IPS-18a (cell line): ENCODE measurements around the gene GPR137.

Source experiments
- H3K27ac ChIP-seq: one replicate; pipeline ENCODE4 v1.5.1; 2013; ENCODE audit warnings: low read length
- H3K27me3 ChIP-seq: one replicate; pipeline ENCODE4 v1.6.1; 2013; ENCODE audit warnings: mild to moderate bottlenecking, low read length; ENCODE audit not compliant: control insufficient read depth, insufficient read depth
- H3K36me3 ChIP-seq: one replicate; pipeline ENCODE4 v1.6.1; 2013; ENCODE audit warnings: low read depth, low read length; ENCODE audit not compliant: control insufficient read depth
- H3K4me1 ChIP-seq: one replicate; pipeline ENCODE4 v1.6.1; 2013; ENCODE audit warnings: low read depth, low read length; ENCODE audit not compliant: control insufficient read depth
- H3K4me3 ChIP-seq: one replicate; pipeline ENCODE4 v1.5.1; 2013; ENCODE audit warnings: low read length
- H3K9ac ChIP-seq: one replicate; pipeline ENCODE4 v1.6.1; 2013; ENCODE audit warnings: mild to moderate bottlenecking, low read length, moderate library complexity
- H3K9me3 ChIP-seq: one replicate; pipeline ENCODE4 v1.6.1; 2013; ENCODE audit warnings: low read depth, low read length; ENCODE audit not compliant: control insufficient read depth

The GPR137 gene

DNA sequence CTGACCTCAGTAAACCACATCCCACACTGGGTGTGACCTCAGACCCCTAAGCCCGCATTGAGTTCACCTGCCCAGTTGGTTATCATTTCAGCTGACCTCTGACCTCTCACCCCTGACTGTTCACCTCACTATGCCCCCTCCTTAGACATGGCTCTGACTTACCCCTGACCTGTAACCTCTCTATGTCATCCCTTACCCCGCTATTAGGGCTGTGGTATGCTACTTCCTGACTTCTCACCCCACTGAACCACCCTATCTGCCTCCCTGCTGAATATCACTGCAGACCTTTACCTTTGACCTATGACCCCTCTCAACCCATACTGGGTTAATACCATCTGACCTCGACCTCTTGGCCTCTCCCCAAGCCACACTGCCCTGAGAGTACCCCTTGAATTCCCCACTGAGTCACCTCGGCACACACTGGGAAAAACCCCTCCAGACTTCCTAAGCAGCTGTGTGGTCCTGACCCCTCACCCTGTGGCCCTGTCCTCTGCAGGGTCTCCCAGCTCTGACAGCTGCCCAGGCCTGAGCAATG, 26.0 kb upstream of the GPR137 start:
- H3K4me3 ChIP-seq, result no peak overlapping the region
- no peaks in the 10 kb centered on the region for H3K27me3 ChIP-seq
- H3K27ac ChIP-seq, result no peak overlapping the region
- peaks cover 64% of the 10 kb centered on the region for H3K36me3 ChIP-seq
- no peaks in the 10 kb centered on the region for H3K9me3 ChIP-seq
- H3K9ac ChIP-seq, result no peak overlapping the region
- peaks cover 2% of the 10 kb centered on the region for H3K4me1 ChIP-seq

DNA sequence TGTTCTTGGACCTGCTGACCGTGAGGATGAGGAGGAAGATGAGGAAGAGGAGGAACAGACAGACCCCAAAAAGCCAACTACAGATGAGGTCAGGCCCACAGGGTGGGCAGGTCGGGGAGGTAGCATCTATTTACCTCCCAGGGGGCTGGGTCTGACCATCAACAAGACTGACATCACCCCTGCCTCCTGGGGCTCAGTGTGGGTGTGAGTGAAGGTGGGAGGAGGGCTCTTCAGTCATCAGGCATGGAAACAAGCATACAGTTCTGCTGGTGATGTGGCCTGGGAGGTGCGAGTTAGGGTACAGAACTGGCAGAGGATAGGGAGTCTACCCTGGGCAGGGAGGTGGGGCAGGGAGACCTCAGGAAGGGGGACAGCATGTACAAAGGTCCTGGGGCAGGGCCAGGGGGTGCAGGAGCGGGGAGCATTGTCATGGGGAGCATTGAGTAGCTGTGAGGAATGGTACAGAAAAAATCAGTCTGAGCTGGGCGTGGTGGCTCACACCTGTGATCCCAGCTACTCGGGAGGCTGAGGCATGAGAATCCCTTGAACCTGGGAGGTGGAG, 25.4 kb upstream of the GPR137 start:
- H3K4me3 ChIP-seq, result no peak overlapping the region
- peaks cover 60% of the 10 kb centered on the region for H3K36me3 ChIP-seq
- peaks cover 2% of the 10 kb centered on the region for H3K4me1 ChIP-seq
- no peaks in the 10 kb centered on the region for H3K27me3 ChIP-seq
- H3K27ac ChIP-seq, result no peak overlapping the region
- no peaks in the 10 kb centered on the region for H3K9me3 ChIP-seq
- no peak overlapping the region for H3K9ac ChIP-seq

DNA sequence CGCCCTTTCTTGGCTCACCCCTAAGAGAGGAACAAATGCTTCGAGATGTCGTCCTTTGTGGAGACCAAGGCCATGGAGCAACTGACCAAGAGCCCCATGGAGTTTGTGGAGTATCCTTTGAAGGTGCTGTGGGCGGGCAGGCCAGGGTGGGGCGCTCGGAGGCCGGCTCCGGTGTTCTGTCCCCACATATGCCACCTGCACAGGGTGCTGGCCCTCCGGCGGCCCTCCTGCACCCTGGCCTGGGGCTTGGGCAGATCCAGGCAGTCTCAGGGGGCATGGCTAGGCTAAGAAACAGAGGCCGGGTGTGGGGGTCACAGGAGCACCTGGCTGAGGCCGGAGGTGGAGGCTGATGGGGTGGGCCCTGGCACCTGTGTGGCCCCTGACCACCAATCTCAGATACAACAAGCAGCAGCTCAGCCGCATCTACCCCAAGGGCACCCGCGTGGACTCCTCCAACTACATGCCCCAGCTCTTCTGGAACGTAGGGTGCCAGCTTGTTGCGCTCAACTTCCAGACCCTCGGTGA, 24.0 kb upstream of the GPR137 start:
- Histone ChIP-seq H3K9ac (no peak overlapping the region), H3K27ac (no peak overlapping the region), H3K4me3 (no peak overlapping the region), H3K9me3 (no peaks in the 10 kb centered on the region), H3K36me3 (peaks cover 58% of the 10 kb centered on the region), H3K4me1 (peaks cover 2% of the 10 kb centered on the region), H3K27me3 (no peaks in the 10 kb centered on the region)

DNA sequence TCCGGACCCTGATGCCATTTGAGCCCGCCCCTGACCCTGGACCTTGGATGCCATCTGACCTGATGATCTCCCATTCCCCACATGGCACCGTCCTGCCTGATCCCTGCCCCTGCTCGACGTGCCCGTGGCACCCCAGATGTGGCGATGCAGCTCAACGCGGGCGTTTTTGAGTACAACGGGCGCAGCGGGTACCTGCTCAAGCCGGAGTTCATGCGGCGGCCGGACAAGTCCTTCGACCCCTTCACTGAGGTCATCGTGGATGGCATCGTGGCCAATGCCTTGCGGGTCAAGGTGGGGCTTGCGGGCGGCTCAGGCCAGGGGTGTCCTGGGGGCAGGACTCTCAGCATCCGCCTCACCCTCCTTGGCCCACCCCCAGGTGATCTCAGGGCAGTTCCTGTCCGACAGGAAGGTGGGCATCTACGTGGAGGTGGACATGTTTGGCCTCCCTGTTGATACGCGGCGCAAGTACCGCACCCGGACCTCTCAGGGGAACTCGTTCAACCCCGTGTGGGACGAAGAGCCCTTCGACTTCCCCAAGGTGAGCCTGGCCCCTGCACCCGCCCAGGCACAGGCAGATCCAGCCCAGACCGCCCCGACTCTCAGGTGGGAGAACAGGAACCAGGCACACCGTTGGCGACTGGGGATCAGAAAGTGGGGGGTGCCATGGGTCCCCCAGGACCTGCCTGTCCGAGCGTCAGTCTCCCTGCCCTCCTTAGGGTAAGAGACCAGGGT, 23.2 kb upstream of the GPR137 start:
- Histone ChIP-seq H3K4me1 (peaks cover 2% of the 10 kb centered on the region), H3K36me3 (peaks cover 58% of the 10 kb centered on the region), H3K9ac (no peak overlapping the region), H3K9me3 (no peaks in the 10 kb centered on the region), H3K4me3 (no peak overlapping the region), H3K27ac (no peak overlapping the region), H3K27me3 (no peaks in the 10 kb centered on the region)

DNA sequence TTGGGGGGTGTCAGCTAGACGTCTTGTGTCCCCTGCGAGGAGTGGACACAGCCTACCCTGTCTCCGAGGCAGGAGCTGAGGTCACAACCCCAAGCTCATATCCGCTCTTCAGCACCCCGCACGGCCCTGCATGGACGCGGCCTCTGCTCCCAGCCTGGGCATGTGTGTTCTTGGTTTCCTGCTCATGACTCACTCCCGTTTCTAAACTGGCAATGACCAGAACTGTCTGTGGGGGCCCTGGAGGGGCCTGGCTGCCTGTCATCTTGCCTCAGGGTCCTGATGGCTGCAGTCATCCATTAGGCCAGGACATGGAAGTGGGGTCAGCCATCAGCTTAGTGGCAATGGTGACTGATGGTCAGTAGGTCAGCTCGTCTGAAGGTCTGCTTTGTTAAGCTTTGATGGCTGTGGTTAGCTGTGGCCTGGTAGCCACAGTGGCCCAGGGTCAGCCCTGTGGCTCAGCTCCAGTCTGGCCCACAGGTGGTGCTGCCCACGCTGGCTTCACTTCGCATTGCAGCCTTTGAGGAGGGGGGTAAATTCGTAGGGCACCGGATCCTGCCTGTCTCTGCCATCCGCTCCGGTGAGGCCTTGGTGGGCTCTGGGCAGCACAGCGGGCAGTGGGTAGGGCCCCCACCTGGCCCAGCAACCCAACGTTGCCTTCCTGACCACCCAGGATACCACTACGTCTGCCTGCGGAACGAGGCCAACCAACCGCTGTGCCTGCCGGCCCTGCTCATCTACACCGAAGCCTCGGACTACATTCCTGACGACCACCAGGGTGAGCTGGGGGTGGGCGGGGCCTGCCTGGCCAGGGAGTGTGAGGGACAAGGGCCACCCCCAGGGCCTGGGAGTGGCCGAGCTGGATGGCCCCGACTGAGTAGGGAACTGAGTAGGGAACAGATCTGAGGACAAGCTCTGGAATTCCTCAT, 22.4 kb upstream of the GPR137 start:
- Histone ChIP-seq H3K27me3 (no peaks in the 10 kb centered on the region), H3K4me3 (no peak overlapping the region), H3K27ac (no peak overlapping the region), H3K36me3 (peaks cover 54% of the 10 kb centered on the region), H3K4me1 (peaks cover 2% of the 10 kb centered on the region), H3K9ac (no peak overlapping the region), H3K9me3 (no peaks in the 10 kb centered on the region)

DNA sequence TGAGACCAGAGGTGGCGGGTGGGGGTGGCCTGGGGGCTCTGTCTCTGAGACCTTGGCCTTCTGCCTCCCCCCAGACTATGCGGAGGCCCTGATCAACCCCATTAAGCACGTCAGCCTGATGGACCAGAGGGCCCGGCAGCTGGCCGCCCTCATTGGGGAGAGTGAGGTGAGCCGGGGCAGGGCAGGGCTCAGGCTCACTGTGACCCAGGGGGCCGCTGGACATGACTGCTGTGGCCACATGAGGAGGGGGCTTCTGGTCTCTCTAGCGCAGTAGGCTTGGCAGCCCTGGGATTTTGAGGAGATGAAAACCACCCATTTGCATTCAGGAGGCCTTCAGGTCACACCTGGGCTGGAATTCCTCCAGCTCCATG, 21.7 kb upstream of the GPR137 start:
- Histone ChIP-seq H3K9me3 (no peaks in the 10 kb centered on the region), H3K4me3 (no peak overlapping the region), H3K9ac (no peak overlapping the region), H3K36me3 (peaks cover 49% of the 10 kb centered on the region), H3K27ac (no peak overlapping the region), H3K27me3 (no peaks in the 10 kb centered on the region), H3K4me1 (peaks cover 8% of the 10 kb centered on the region)

DNA sequence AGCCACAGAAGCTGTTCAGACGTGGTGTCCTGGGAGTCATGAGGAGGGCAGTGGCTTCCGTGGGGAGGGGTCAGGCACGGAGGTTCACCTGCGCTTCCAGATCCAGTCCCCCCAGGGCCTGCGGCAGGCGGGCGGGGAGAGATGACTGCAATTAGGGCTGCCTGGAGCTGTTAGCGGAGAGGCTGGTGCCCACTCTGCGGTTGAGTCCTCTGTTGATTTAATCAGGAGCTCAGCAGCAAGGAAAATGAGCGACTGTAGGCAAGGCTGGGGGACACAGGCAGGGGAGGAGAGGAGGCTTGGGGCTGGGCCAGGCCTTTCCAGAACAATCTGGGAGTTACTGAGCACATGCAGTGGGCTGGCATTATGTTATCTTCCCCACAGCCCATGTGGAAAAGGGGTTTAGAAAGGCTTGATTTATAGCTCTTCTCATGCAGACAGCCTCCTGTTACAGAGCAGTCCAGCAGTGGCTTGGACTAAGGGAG, 21.2 kb upstream of the GPR137 start:
- peaks cover 46% of the 10 kb centered on the region for H3K36me3 ChIP-seq
- H3K9ac ChIP-seq, result no peak overlapping the region
- no peak overlapping the region for H3K27ac ChIP-seq
- no peaks in the 10 kb centered on the region for H3K27me3 ChIP-seq
- peaks cover 8% of the 10 kb centered on the region for H3K4me1 ChIP-seq
- H3K9me3 ChIP-seq, result no peaks in the 10 kb centered on the region
- no peak overlapping the region for H3K4me3 ChIP-seq

DNA sequence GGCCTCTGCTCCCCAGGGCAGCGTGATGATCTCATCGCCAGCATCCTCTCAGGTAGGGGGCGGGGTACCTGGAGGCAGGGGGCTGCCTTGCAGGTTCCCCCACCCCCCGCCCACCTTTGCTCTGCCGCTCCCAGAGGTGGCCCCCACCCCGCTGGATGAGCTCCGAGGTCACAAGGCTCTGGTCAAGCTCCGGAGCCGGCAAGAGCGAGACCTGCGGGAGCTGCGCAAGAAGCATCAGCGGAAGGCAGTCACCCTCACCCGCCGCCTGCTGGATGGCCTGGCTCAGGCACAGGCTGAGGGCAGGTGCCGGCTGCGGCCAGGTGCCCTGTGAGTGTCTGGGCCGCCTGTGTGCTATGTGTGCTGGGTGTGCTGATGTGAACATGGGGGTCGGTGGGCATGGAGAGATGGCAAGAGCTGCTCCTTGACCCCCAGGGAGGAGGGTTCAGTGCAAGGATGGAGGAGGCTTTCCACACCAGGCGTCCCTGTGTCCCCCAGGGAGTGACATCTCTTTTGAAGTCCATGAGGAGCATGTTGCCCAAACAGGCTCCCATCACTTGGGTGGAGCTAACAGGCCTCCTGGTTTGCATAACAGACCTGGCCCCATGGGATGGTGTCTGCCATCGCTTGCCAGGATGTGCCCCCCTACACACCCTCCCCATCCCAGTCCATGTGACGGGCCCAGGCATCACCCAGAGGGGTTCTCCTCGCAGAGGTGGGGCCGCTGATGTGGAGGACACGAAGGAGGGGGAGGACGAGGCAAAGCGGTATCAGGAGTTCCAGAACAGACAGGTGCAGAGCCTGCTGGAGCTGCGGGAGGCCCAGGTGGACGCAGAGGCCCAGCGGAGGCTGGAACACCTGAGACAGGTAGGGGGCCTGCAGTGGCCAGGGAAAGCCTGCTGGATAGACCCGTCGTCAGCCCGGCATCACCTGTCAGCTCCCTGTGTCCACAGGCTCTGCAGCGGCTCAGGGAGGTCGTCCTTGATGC, 20.2 kb upstream of the GPR137 start:
- no peak overlapping the region for H3K9ac ChIP-seq
- H3K4me1 ChIP-seq, result peaks cover 8% of the 10 kb centered on the region
- H3K36me3 ChIP-seq, result peaks cover 37% of the 10 kb centered on the region
- no peaks in the 10 kb centered on the region for H3K27me3 ChIP-seq
- no peaks in the 10 kb centered on the region for H3K9me3 ChIP-seq
- no peak overlapping the region for H3K4me3 ChIP-seq
- H3K27ac ChIP-seq, result no peak overlapping the region

DNA sequence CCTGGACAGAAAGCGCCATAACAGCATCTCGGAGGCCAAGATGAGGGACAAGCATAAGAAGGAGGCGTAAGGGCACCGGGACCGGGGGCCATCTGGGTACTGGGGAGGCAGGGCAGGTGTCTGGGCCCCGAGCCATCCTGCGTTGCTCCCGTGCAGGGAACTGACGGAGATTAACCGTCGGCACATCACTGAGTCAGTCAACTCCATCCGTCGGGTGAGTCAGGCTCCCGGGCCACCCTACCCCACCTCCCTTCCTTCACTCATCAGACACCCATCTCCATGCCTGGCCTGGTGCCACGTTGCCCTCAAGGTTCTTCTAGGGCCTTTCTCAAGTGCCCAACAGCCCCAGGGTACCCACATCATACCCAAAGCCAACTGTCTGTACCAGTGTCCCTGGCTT, 19.3 kb upstream of the GPR137 start:
- Histone ChIP-seq H3K4me1 (peaks cover 8% of the 10 kb centered on the region), H3K27me3 (no peaks in the 10 kb centered on the region), H3K27ac (no peak overlapping the region), H3K9ac (no peak overlapping the region), H3K36me3 (peaks cover 33% of the 10 kb centered on the region), H3K4me3 (no peak overlapping the region), H3K9me3 (no peaks in the 10 kb centered on the region)

DNA sequence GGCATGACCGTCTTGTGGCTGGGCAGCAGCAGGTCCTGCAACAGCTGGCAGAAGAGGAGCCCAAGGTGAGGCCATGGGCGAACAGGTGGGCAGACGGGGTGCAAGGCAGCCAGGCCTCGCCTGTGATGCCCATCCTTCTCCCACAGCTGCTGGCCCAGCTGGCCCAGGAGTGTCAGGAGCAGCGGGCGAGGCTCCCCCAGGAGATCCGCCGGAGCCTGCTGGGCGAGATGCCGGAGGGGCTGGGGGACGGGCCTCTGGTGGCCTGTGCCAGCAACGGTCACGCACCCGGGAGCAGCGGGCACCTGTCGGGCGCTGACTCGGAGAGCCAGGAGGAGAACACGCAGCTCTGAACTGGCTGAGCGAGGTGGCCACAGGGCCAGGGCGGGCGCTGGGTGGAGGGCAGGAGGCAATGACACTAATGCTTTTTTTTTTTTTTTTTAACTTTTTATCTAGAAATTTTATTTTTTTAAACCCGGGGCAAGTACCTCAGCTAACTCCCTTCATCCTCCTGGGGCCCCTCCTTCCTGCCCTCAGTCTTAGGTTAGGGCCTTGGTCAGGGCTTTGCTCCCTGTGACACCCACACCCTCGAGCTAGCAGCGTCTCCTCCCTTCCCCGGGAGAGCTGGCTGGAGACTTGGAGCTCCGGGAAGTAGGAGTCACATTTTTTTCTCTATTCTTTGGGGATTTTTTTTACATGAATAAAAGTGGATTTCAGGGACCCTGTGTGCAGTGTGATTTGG, 18.3 kb upstream of the GPR137 start:
- Histone ChIP-seq H3K9me3 (no peaks in the 10 kb centered on the region), H3K36me3 (peaks cover 26% of the 10 kb centered on the region), H3K27ac (no peak overlapping the region), H3K4me3 (no peak overlapping the region), H3K4me1 (peaks cover 8% of the 10 kb centered on the region), H3K9ac (no peak overlapping the region), H3K27me3 (no peaks in the 10 kb centered on the region)
